ENCODE results near the gene SPATA12. TPM values are rescaled to one million over a fixed set of nuclear protein-coding genes. Genes with fewer than 3 reads are reported as not detected.
A peak's percentile ranks its signal among the peaks of the same experiment; 100 is the strongest.

SPATA12 gene
- total RNA-seq, 2 donors from 2014 or later = not detected

DNA sequence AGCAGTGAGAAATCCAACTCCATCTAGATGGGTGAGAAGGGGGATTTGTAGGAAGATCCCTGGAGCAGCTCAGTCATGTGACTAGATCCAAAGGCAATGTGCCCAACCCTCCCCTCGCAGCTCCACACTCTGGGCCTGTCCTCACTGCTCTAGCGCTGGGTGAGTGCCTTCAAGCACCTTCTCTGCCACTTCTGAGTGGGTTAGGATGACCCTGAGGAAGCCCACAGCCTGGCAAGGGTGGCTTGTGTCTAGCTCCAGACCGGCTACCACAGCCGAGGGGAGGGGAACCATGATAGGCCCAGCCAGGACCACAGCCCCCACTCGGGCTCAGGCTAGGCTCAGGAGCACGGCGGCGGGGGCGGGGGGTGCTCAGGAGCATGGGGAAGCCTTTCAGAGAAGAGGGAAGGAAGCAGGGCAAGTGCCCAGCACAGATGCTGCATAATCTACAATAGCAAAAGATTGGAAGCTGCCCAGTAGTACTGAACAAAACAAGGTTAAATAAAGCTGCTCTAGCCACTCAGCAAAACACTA is 1.7 kb downstream of the SPATA12 start:
- no peak for ATAC-seq
- H3K4me3 ChIP-seq = no peak overlapping the region
- H3K27ac ChIP-seq = peak overlapping the region in 1 of 4 donors; percentile 0

GRCh38 chr3:57063032-57063431 is 2.6 kb downstream of the SPATA12 start:
- no peak overlapping the region for H3K4me3 ChIP-seq
- intact Hi-C loops (cut with DNase I) = no loop called here
- no peak for TF ChIP-seq POLR2A (IDR thresholded peaks at IDR 0.05)
- TF ChIP-seq, protein P1, sequence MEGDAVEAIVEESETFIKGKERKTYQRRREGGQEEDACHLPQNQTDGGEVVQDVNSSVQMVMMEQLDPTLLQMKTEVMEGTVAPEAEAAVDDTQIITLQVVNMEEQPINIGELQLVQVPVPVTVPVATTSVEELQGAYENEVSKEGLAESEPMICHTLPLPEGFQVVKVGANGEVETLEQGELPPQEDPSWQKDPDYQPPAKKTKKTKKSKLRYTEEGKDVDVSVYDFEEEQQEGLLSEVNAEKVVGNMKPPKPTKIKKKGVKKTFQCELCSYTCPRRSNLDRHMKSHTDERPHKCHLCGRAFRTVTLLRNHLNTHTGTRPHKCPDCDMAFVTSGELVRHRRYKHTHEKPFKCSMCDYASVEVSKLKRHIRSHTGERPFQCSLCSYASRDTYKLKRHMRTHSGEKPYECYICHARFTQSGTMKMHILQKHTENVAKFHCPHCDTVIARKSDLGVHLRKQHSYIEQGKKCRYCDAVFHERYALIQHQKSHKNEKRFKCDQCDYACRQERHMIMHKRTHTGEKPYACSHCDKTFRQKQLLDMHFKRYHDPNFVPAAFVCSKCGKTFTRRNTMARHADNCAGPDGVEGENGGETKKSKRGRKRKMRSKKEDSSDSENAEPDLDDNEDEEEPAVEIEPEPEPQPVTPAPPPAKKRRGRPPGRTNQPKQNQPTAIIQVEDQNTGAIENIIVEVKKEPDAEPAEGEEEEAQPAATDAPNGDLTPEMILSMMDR (IDR thresholded peaks at IDR 0.05) = no peak
- no peak overlapping the region for H3K27ac ChIP-seq
- no peaks in the 10 kb centered on the region for H3K4me1 ChIP-seq
- WGBS, 2 donors = 85 to 89% methylated on average over 5 of the region's 5 CpGs
- no peaks in the 10 kb centered on the region for H3K36me3 ChIP-seq (replicated peaks in 1 of 2; ENCODE audit: insufficient read depth in 1 of 2, low read depth in 2 of 2)
- no peak for DNase-seq
- H3K27me3 ChIP-seq = no peaks in the 10 kb centered on the region
- H3K9me3 ChIP-seq = no peaks in the 10 kb centered on the region
- no peak for ATAC-seq

More for the DNA sequence above, 1.7 kb downstream of the SPATA12 start:
- intact Hi-C loops (cut with DNase I) = no loop called here
- Histone ChIP-seq H3K4me1 (no peaks in the 10 kb centered on the region), H3K27me3 (no peaks in the 10 kb centered on the region), H3K36me3 (replicated peaks in 1 of 2; ENCODE audit: insufficient read depth in 1 of 2, low read depth in 2 of 2) (no peaks in the 10 kb centered on the region), H3K9me3 (no peaks in the 10 kb centered on the region)
- 44 to 48% methylated on average over 6 to 8 of the region's 9 CpGs for WGBS, 2 donors
- TF ChIP-seq, protein P1 (IDR thresholded peaks at IDR 0.05) = no peak
- TF ChIP-seq POLR2A (IDR thresholded peaks at IDR 0.05) = no peak
- no peak for DNase-seq

DNA sequence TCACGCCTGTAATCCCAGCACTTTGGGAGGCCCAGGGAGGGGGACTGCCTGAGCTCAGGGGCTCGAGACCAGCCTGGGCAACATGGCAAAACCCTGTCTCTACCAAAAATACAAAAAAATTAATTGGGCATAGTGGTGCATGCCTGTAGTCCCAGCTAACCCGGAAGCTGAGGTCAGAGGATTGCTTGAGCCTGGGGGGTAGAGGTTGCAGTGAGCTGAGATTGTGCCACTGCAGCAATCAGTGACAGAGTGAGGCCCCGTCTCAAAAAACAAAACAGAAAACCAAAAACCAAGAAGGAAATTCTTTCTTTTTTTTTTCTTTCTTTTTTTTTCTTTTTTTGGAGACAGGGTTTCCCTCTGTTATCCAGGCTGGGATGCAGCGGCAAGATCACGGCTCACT is 3.5 kb downstream of the SPATA12 start:
- ATAC-seq (no peak), DNase-seq (no peak)
- TF ChIP-seq, protein P1 (IDR thresholded peaks at IDR 0.05) = no peak
- no peak for TF ChIP-seq POLR2A (IDR thresholded peaks at IDR 0.05)
- intact Hi-C loops (cut with DNase I) = no loop called here
- Histone ChIP-seq H3K27me3 (no peaks in the 10 kb centered on the region), H3K9me3 (no peaks in the 10 kb centered on the region), H3K27ac (no peak overlapping the region), H3K36me3 (replicated peaks in 1 of 2; ENCODE audit: insufficient read depth in 1 of 2, low read depth in 2 of 2) (no peaks in the 10 kb centered on the region), H3K4me1 (no peaks in the 10 kb centered on the region), H3K4me3 (no peak overlapping the region)
- WGBS, 2 donors = 80 to 83% methylated on average over 6 of the region's 6 CpGs

- H3K36me3 ChIP-seq (replicated peaks in 1 of 2; ENCODE audit: insufficient read depth in 1 of 2, low read depth in 2 of 2) = no peaks in the 10 kb centered on the region
- intact Hi-C loops (cut with DNase I) = no loop called here
- DNase-seq (no peak), ATAC-seq (no peak)
- H3K4me1 ChIP-seq = no peaks in the 10 kb centered on the region
- no peaks in the 10 kb centered on the region for H3K27me3 ChIP-seq
- H3K4me3 ChIP-seq = no peak overlapping the region
- no peaks in the 10 kb centered on the region for H3K9me3 ChIP-seq
- TF ChIP-seq, protein P1 (IDR thresholded peaks at IDR 0.05) = no peak
- TF ChIP-seq POLR2A (IDR thresholded peaks at IDR 0.05) = no peak
- WGBS, 2 donors = 86 to 93% methylated on average over 2 of the region's 2 CpGs
- H3K27ac ChIP-seq = no peak overlapping the region
Measured at GRCh38 chr3:57064572-57064971, 4.1 kb downstream of the SPATA12 start.

DNA sequence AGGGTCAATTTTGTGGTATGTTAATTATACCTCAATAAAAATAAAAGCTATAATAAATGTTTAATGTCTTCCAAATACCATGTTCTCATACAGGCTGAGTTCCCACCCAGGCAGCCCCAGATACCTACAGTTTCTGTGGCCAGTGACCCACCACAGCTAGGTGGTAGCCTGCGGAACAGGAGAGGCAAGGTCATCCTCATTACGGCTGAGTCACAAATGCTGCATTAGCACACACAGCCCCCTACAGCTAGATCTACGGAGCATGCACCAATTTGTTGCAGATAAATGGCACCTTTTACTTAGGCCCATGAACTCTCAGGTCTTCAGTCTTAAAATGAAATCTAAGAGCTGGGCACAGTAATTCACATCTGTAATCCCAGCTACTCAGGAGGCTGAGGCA is 5.1 kb downstream of the SPATA12 start:
- Histone ChIP-seq H3K4me1 (no peaks in the 10 kb centered on the region), H3K27me3 (no peaks in the 10 kb centered on the region), H3K36me3 (replicated peaks in 1 of 2; ENCODE audit: insufficient read depth in 1 of 2, low read depth in 2 of 2) (no peaks in the 10 kb centered on the region), H3K9me3 (no peaks in the 10 kb centered on the region), H3K4me3 (no peak overlapping the region), H3K27ac (no peak overlapping the region)
- ATAC-seq (no peak), DNase-seq (no peak)
- TF ChIP-seq POLR2A (IDR thresholded peaks at IDR 0.05) = no peak
- TF ChIP-seq, protein P1 (IDR thresholded peaks at IDR 0.05) = no peak
- intact Hi-C loops (cut with DNase I) = no loop called here
- 77 to 81% methylated on average over 3 of the region's 3 CpGs for WGBS, 2 donors
